Erythroblast (primary cell): ENCODE measurements around the gene MAPK14.
"Not testable (repeated sequence)": the region's sequence is repeated elsewhere in the genome, so short reads cannot be mapped to it uniquely, and the experiment has no call there.

Experiments
- DNase-seq, 2 experiments: peaks; one replicate each; lab custom pipeline; 2025; lab: John Stamatoyannopoulos, UW
- GATA1 ChIP-seq: IDR thresholded peaks from 2 replicates; pipeline ENCODE4 v1.6.1; 2011; ENCODE audit warnings: low read depth, mild to moderate bottlenecking, control low read depth, low read length, moderate library complexity
- POLR2A ChIP-seq: IDR thresholded peaks from 2 replicates; pipeline ENCODE4 v1.6.1; 2011; ENCODE audit warnings: mild to moderate bottlenecking, low read length

MAPK14 gene

DNA sequence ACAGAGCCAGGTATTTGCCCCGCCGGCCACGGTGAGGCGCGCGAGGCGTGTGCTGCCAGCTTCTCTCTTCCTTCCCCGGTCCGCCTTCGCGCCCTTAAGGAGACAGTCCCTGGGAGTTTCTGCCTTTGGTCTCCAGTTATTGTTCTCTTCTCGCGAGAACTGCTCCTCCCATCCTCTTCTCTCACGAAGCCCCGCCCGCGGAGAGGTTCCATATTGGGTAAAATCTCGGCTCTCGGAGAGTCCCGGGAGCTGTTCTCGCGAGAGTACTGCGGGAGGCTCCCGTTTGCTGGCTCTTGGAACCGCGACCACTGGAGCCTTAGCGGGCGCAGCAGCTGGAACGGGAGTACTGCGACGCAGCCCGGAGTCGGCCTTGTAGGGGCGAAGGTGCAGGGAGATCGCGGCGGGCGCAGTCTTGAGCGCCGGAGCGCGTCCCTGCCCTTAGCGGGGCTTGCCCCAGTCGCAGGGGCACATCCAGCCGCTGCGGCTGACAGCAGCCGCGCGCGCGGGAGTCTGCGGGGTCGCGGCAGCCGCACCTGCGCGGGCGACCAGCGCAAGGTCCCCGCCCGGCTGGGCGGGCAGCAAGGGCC, at the start of gene MAPK14:
Gene MAPK14, plus strand, starts transcription at position 308 of the 587 bp plus-strand sequence. CDS start 350 bp downstream, outside the sequence.
- DNase-seq: peak; percentile 100
- TF ChIP-seq GATA1 (no peak), POLR2A (peak; percentile 98)

GRCh38 chr6:35980126-35980525, 47.5 kb upstream of the MAPK14 start:
- not testable (repeated sequence) for DNase-seq

- TF ChIP-seq POLR2A (no peak), GATA1 (no peak)
- DNase-seq: no peak
These were observed 46.5 kb upstream of the MAPK14 start for GRCh38 chr6:35980991-35981645.

GRCh38 chr6:35984701-35985100, 42.9 kb upstream of the MAPK14 start:
- TF ChIP-seq GATA1: no peak
- no peak for TF ChIP-seq POLR2A
- DNase-seq: no peak

DNA sequence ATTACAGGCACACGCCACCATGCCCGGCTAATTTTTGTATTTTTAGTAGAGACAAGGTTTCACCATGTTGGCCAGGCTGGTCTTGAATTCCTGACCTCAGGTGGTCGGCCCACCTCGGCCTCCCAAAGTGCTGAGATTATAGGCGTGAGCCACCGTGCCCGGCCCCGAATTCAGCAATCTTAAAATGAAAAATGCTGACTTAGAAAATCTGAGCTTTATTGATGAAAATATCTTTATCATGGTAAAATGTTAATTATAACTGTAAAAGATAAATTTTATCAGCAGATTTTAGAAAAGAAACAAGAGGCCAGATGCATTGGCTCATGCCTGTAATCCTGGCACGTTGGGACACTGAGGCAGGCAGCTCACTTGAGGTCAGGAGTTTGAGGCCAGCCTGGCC, 39.6 kb upstream of the MAPK14 start:
- DNase-seq: not testable (repeated sequence)

- TF ChIP-seq POLR2A (no peak), GATA1 (no peak)
- DNase-seq: no peak
These were observed 34.5 kb upstream of the MAPK14 start for GRCh38 chr6:35993150-35993549.

GRCh38 chr6:36000451-36000850, 27.2 kb upstream of the MAPK14 start:
- no peak for DNase-seq
- TF ChIP-seq POLR2A: no peak
- TF ChIP-seq GATA1: no peak

DNA sequence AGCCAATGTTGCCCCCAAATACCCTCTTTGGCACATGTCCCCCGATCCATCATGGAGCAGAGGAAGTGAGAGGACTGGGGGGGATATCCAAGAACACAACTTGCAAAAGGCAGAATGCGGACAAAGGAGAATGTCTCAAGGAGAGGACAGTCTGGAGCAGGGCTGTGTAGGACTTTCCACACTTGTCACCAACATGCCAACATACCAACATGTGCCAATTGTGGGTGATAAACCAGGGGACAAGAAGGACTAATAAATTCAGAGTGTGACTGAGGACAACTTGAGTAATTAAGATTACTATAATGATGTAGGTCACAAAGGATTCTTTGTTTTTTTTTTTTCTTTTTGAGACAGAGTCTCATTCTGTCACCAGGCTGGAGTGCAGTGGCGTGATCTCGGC, 11.9 kb upstream of the MAPK14 start:
- no peak for DNase-seq
- TF ChIP-seq GATA1 (no peak), POLR2A (no peak)

GRCh38 chr6:36018339-36018738, 9.3 kb upstream of the MAPK14 start:
- DNase-seq: no peak
- TF ChIP-seq POLR2A: no peak
- no peak for TF ChIP-seq GATA1

GRCh38 chr6:36019167-36019566, 8.4 kb upstream of the MAPK14 start:
- no peak for DNase-seq
- TF ChIP-seq POLR2A (no peak), GATA1 (no peak)

DNA sequence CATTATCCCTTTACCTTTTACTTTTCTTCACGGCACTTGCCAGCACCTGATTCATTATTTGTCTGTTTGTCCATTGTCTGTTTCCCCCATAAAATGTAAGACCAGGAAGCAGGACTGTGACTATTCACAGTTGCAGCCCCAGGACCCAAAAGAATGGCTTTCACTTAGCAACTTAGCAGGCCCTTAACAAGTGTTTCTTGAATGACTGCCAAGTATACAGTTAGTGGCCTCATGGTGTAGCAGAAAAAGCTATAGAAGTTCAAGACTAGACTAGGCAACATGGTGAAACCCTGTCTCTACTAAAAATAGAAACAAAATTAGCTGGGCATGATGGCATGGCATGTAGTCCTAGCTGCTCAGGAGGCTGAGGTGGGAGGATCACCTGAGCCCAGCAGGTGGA, 7.5 kb upstream of the MAPK14 start:
- DNase-seq: no peak
- no peak for TF ChIP-seq GATA1
- no peak for TF ChIP-seq POLR2A

DNA sequence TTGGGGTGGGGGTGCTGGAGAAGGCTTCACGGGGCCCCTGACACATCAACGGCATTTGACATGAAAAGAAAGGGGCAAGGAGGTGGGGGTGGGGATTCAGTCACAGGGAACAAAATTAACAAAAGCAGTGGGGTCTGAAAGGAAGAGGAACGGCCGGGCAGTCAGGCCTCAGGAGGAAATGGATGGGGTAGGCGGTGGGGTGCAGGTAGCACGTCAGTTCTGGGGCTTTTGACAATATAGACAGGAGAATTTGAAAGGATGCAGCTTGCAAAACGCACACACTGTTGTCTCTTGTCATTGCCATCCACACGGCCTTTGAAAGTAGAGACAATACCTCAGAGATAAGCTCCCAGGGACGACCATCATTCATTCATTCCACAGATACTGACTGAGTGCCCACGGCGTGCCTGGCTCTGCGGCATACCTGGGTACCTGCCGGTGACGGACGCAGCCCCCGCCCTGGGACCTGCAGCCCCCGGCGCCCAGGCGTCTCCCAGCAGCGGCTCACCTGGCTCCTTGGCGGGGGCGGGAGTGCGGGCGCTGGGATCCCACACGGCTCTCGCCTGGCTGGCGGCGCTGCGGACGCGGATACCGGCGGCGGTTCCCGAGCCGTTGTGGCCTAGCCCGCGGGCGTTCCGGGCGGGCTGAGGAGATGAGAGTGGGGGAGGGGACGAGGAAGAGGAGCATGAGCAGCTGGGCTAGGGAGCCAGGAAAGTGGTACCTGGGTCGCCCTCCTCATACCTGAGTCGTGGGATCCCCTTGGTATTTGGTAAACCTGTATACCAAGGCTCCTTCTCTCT, 3.4 kb upstream of the MAPK14 start, which contains the start of gene SLC26A8:
Gene SLC26A8, minus strand, starts transcription at position 646 of the 800 bp plus-strand sequence. CDS start 4,934 bp downstream, outside the sequence.
- TF ChIP-seq GATA1 (no peak), POLR2A (no peak)
- no peak for DNase-seq

- no peak for DNase-seq
- TF ChIP-seq POLR2A: no peak
- no peak for TF ChIP-seq GATA1
These were observed 2.2 kb upstream of the MAPK14 start for GRCh38 chr6:36025260-36025931.

GRCh38 chr6:36025932-36026327, 1.7 kb upstream of the MAPK14 start:
- no peak for TF ChIP-seq GATA1

More at GRCh38 chr6:36025932-36026327, 1.7 kb upstream of the MAPK14 start:
- no peak for DNase-seq
